ENCODE results near the gene AP1G2. TPM values are rescaled to one million over a fixed set of nuclear protein-coding genes. Genes with fewer than 3 reads are reported as not detected.
A peak's percentile ranks its signal among the peaks of the same experiment; 100 is the strongest.
"Not testable (repeated sequence)": the region's sequence is repeated elsewhere in the genome, so short reads cannot be mapped to it uniquely, and the experiment has no call there.

AP1G2 gene
- total and polyA plus RNA-seq, 4 experiments from 2014 or later, result 65.7 to 498 (median 300) TPM

DNA sequence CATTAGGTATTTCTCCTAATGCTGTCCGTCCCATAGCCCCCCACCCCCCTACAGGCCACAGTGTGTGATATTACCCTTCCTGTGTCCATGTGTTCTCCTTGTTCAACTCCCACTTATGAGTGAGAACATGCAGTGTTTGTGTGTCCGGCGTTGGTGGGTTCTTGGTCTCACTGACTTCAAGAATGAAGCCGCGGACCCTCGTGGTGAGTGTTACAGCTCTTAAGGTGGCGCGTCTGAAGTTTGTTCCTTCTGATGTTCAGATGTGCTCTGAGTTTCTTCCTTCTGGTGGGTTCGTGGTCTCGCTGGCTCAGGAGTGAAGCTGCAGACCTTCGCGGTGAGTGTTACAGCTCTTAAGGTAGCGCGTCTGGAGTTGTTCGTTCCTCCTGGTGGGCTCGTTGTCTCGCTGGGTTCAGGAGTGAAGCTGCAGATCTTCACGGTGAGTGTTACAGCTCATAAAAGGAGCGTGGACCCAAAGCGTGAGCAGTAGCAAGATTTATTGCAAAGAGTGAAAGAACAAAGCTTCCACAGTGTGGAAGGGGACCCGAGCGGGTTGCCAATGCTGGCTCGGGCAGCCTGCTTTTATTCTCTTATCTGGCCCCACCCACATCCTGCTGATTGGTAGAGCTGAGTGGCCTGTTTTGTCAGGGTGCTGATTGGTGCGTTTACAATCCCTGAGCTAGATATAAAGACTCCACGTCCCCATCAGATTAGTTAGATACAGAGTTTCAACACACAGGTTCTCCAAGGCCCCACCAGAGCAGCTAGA lies 16.4 kb upstream of the AP1G2 start:
- H3K4me1 Mint-ChIP-seq; H3K9me3 ChIP-seq (ENCODE audit: control insufficient read depth in 1 of 2, low read length in 2 of 2); H3K27me3 ChIP-seq (ENCODE audit: insufficient read depth, low read length); H3K27ac ChIP-seq (ENCODE audit: low read depth, low read length); H3K4me1 ChIP-seq (ENCODE audit: insufficient read depth, low read length); H3K36me3 ChIP-seq (ENCODE audit: insufficient read depth, low read length); DNase-seq; H3K4me3 Mint-ChIP-seq; H3K4me3 ChIP-seq (ENCODE audit: low read length in 2 of 2); POLR2A ChIA-PET (ENCODE audit: partially characterized antibody); H3K36me3 Mint-ChIP-seq; H3K27ac Mint-ChIP-seq; H3K9me3 Mint-ChIP-seq; intact Hi-C loops (cut with micrococcal nuclease): not testable (repeated sequence)
- peaks cover 16 to 31% of the 10 kb centered on the region in 2 donors for H3K27me3 Mint-ChIP-seq
- CTCF ChIA-PET (ENCODE audit: partially characterized antibody), result interaction anchor here (1.1 to 1.3 kb wide), 2 partner anchors 24 to 347 kb away, joined by 3 read pairs; no protein-coding TSS in a partner anchor

DNA sequence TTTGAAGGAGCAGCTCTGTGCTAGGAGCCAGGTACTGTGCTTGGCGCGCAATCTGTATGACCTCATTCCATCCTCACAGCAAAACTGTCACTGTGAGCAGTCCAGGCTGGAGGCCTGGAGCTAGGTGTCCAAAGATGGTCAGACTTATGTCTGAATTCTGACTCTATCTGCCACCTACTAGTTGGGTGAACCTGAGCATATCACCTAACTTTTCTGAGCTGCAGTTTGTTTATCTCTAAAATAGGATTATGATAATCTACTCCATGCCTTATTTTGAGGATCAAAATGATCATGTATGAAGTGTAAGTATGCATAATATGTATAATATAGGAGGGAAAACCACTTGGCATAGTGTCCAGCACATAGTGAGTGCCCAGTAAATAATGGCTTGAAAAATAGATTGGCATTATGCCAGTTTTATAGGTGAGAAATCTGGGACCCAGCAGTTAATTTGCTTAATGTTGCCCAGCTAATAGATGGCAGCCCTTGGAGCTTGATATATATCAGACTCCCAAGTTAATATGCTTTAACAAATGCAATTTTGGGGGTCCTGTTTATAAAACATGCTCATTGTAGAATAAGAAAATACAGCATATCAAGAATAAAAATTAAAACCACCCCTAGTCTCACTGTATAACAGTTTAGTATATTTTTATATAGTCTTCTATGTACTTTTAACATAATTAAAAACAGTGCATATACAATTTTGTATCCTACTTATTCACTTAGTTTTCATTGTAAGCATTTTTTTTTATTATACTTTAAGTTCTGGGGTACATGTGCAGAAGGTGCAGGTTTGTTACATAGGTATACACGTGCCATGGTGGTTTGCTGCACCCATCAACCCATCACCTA lies 15.5 kb upstream of the AP1G2 start:
- Mint-ChIP-seq H3K4me3 (no peak overlapping the region), H3K27ac (no peak overlapping the region), H3K4me1 (peaks cover 0 to 11% (median 3%) of the 10 kb centered on the region in 4 donors), H3K9me3 (no peaks in the 10 kb centered on the region), H3K36me3 (no peaks in the 10 kb centered on the region), H3K27me3 (peaks cover 21 to 32% of the 10 kb centered on the region in 2 donors)
- no peaks in the 10 kb centered on the region for H3K9me3 ChIP-seq (ENCODE audit: control insufficient read depth in 1 of 2, low read length in 2 of 2)
- no peak overlapping the region for H3K27ac ChIP-seq (ENCODE audit: low read depth, low read length)
- no peaks in the 10 kb centered on the region for H3K36me3 ChIP-seq (ENCODE audit: insufficient read depth, low read length)
- ChIA-PET CTCF (ENCODE audit: partially characterized antibody) (interaction anchor here (1.0 to 1.3 kb wide), 2 partner anchors 23 to 348 kb away, joined by 3 read pairs; no protein-coding TSS in a partner anchor), POLR2A (ENCODE audit: partially characterized antibody) (no interaction called here)
- H3K27me3 ChIP-seq (ENCODE audit: insufficient read depth, low read length), result peaks cover 8% of the 10 kb centered on the region
- intact Hi-C loops (cut with micrococcal nuclease), result no loop called here
- DNase-seq, result no peak
- no peak overlapping the region for H3K4me3 ChIP-seq (ENCODE audit: low read length in 2 of 2)
- H3K4me1 ChIP-seq (ENCODE audit: insufficient read depth, low read length), result peaks cover 4% of the 10 kb centered on the region

DNA sequence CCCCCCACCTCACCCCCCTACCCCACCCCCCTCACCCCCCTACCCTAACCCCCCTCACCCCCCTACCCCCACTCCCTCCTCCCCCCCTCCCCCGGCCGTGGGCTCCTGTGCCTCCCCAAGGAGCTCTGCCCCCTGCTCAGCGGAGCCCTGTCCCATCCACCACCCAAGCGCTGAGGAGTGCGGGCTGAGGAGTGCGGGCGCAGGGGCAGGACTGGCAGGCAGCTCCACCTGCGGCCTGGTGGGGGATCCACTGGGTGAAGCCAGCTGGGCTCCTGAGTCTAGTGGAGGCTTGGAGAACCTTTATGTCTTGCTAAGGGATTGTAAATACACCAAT lies 13.3 kb upstream of the AP1G2 start:
- Mint-ChIP-seq H3K27me3 (peaks cover 26 to 34% of the 10 kb centered on the region in 2 donors), H3K27ac (no peak overlapping the region), H3K9me3 (no peaks in the 10 kb centered on the region), H3K36me3 (no peaks in the 10 kb centered on the region), H3K4me3 (no peak overlapping the region), H3K4me1 (peaks cover 10 to 24% (median 11%) of the 10 kb centered on the region in 4 donors)
- H3K9me3 ChIP-seq (ENCODE audit: control insufficient read depth in 1 of 2, low read length in 2 of 2), result no peaks in the 10 kb centered on the region
- H3K4me3 ChIP-seq (ENCODE audit: low read length in 2 of 2), result no peak overlapping the region
- intact Hi-C loops (cut with micrococcal nuclease), result no loop called here
- H3K27me3 ChIP-seq (ENCODE audit: insufficient read depth, low read length), result peaks cover 14% of the 10 kb centered on the region
- ChIA-PET POLR2A (ENCODE audit: partially characterized antibody) (no interaction called here), CTCF (ENCODE audit: partially characterized antibody) (interaction anchor here (0.8 to 1.2 kb wide), 2 partner anchors 9 to 51 kb away, joined by 3 read pairs; no protein-coding TSS in a partner anchor)
- no peaks in the 10 kb centered on the region for H3K36me3 ChIP-seq (ENCODE audit: insufficient read depth, low read length)
- peaks cover 12% of the 10 kb centered on the region for H3K4me1 ChIP-seq (ENCODE audit: insufficient read depth, low read length)
- DNase-seq, result no peak
- H3K27ac ChIP-seq (ENCODE audit: low read depth, low read length), result no peak overlapping the region

DNA sequence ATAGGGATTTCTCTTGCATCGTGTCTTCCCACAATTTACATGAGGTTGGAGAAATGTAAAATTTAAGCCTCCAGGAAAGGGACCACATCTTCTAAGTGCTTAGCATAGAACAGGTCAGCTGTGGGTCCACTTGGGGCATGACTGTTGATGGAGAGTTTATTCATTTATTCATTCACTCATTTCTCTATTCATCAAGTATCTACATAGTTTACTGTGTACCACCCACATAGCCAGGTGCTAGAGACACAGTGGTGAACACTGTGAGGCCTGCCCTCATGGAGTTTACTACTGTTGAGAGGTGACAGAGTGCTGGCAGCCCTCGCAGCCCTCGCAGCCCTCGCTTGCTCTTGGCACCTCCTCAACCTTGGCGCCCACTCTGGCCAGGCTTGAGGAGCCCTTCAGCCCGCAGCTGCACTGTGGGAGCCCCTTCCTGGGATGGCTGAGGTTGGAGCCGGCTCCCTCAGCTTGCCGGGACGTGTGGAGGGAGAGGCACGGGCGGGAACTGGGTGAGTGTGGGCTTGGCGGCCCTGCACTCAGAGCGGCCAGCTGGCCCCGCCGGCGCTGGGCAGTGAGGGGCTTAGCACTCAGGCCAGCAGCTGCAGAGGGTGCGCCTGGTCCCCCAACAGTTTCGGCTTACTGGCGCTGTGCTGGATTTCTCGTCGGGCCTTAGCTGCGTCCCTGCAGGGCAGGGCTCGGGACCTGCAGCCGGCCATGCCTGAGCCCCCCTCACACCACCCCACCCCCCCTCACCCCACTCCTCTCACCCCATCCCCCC lies 12.7 kb upstream of the AP1G2 start:
- Histone ChIP-seq H3K4me1 (ENCODE audit: insufficient read depth, low read length) (peaks cover 12% of the 10 kb centered on the region), H3K27ac (ENCODE audit: low read depth, low read length) (no peak overlapping the region), H3K9me3 (ENCODE audit: control insufficient read depth in 1 of 2, low read length in 2 of 2) (no peaks in the 10 kb centered on the region), H3K36me3 (ENCODE audit: insufficient read depth, low read length) (no peaks in the 10 kb centered on the region), H3K27me3 (ENCODE audit: insufficient read depth, low read length) (peaks cover 14% of the 10 kb centered on the region), H3K4me3 (ENCODE audit: low read length in 2 of 2) (no peak overlapping the region)
- Mint-ChIP-seq H3K9me3 (no peaks in the 10 kb centered on the region), H3K36me3 (no peaks in the 10 kb centered on the region), H3K27ac (no peak overlapping the region), H3K4me1 (peaks cover 10 to 25% (median 11%) of the 10 kb centered on the region in 4 donors), H3K4me3 (no peak overlapping the region), H3K27me3 (peaks cover 26 to 32% of the 10 kb centered on the region in 2 donors)
- ChIA-PET POLR2A (ENCODE audit: partially characterized antibody) (no interaction called here), CTCF (ENCODE audit: partially characterized antibody) (interaction anchor here (1.2 kb wide), 1 partner anchor 52 kb away, joined by 3 read pairs; no protein-coding TSS in a partner anchor)
- no peak for DNase-seq
- intact Hi-C loops (cut with micrococcal nuclease), result no loop called here

- DNase-seq, result no peak
- H3K27me3 ChIP-seq (ENCODE audit: insufficient read depth, low read length), result peaks cover 14% of the 10 kb centered on the region
- no peaks in the 10 kb centered on the region for H3K9me3 ChIP-seq (ENCODE audit: control insufficient read depth in 1 of 2, low read length in 2 of 2)
- no peaks in the 10 kb centered on the region for H3K36me3 Mint-ChIP-seq
- no peaks in the 10 kb centered on the region for H3K36me3 ChIP-seq (ENCODE audit: insufficient read depth, low read length)
- peaks cover 10 to 29% (median 14%) of the 10 kb centered on the region in 4 donors for H3K4me1 Mint-ChIP-seq
- H3K4me3 ChIP-seq (ENCODE audit: low read length in 2 of 2), result no peak overlapping the region
- no peak overlapping the region for H3K27ac ChIP-seq (ENCODE audit: low read depth, low read length)
- no peaks in the 10 kb centered on the region for H3K9me3 Mint-ChIP-seq
- H3K27me3 Mint-ChIP-seq, result peaks cover 29 to 38% of the 10 kb centered on the region in 2 donors
- intact Hi-C loops (cut with micrococcal nuclease), result no loop called here
- H3K4me1 ChIP-seq (ENCODE audit: insufficient read depth, low read length), result peaks cover 12% of the 10 kb centered on the region
- POLR2A ChIA-PET (ENCODE audit: partially characterized antibody), result no interaction called here
- no peak overlapping the region for H3K27ac Mint-ChIP-seq
- CTCF ChIA-PET (ENCODE audit: partially characterized antibody), result no interaction called here
- H3K4me3 Mint-ChIP-seq, result no peak overlapping the region
Observed at GRCh38 chr14:23579739-23580138, 12.1 kb upstream of the AP1G2 start.

DNA sequence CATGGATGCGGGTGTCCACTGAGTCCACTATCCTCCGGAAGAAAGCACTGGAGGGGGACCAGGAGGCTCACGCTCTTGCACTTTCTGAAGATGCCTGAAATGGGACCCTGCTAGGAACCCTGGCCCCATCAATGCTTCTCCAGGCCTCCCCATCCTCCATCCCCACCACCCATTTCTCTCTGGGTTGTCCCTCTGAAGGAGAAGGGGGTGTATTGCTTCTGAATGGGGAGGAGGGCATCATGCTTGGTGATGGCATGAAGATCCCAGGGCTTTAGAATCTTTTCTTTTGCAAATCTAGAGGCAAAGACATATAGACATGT lies 11.7 kb upstream of the AP1G2 start:
- Mint-ChIP-seq H3K4me3 (peak overlapping the region in 1 of 8 donors; percentile 44), H3K4me1 (peaks cover 10 to 29% (median 14%) of the 10 kb centered on the region in 4 donors), H3K27ac (no peak overlapping the region), H3K36me3 (no peaks in the 10 kb centered on the region), H3K27me3 (peaks cover 29 to 39% of the 10 kb centered on the region in 2 donors), H3K9me3 (no peaks in the 10 kb centered on the region)
- Histone ChIP-seq H3K27ac (ENCODE audit: low read depth, low read length) (no peak overlapping the region), H3K4me3 (ENCODE audit: low read length in 2 of 2) (no peak overlapping the region), H3K4me1 (ENCODE audit: insufficient read depth, low read length) (peaks cover 12% of the 10 kb centered on the region), H3K27me3 (ENCODE audit: insufficient read depth, low read length) (peaks cover 14% of the 10 kb centered on the region), H3K9me3 (ENCODE audit: control insufficient read depth in 1 of 2, low read length in 2 of 2) (no peaks in the 10 kb centered on the region), H3K36me3 (ENCODE audit: insufficient read depth, low read length) (no peaks in the 10 kb centered on the region)
- no peak for DNase-seq
- CTCF ChIA-PET (ENCODE audit: partially characterized antibody), result no interaction called here
- POLR2A ChIA-PET (ENCODE audit: partially characterized antibody), result interaction anchor here (1.4 kb wide), 1 partner anchor 11 kb away, joined by 3 read pairs; no protein-coding TSS in a partner anchor
- intact Hi-C loops (cut with micrococcal nuclease), result no loop called here
